Amniotic stem cell (primary cell): Measurements from ENCODE around the gene SAPCD2.

Experiments used
- DNase-seq: peaks from one replicate; lab custom pipeline; 2025; lab: John Stamatoyannopoulos, UW

SAPCD2 gene

DNA sequence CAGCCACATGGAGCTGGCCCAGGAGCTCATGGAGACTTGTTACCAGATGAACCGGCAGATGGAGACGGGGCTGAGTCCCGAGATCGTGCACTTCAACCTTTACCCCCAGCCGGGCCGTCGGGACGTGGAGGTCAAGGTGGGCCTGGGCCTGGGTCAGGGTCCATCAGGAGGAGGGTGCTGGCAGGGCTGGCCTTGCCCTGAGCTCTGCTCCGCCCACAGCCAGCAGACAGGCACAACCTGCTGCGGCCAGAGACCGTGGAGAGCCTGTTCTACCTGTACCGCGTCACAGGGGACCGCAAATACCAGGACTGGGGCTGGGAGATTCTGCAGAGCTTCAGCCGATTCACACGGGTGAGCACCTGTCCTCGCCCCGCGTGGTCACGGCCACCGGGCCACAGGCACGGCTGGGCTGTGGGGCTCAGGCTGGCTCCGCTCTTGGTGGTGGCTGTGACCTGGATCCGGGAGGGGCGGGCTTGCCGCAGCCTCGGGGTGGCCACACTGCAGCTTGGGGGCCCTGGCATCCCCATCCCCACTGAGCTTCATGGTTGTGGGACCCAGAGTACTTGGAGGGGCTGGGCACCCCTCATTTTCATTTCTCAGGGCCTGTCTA lies 37.1 kb upstream of the SAPCD2 start:
- no peak for DNase-seq

DNA sequence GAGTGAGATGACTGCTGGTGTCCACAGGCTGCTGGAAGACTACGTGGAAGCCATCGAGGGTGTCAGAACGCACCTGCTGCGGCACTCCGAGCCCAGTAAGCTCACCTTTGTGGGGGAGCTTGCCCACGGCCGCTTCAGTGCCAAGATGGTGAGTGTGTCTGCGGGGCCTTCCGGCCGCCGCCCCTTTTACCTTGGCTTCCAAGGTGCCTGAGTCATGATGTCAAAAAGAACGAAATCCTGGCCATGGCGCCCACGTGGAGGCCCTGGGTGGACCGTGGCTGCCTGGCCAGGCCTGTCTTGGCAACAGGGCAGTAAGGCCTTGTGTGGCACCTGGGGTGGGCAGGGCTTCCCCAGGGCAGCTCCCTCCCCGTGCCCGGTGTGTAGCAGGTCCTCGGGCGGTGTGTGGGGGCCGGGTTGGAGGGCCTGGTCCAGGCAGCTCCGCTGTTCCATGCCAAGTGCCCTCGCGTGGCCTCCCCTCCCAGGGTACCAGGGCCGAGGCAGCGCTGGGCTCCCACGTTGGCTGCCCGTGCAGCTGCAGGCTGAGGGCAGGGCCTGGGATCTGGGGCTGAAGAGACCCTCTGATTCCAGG lies 36.4 kb upstream of the SAPCD2 start:
- no peak for DNase-seq

DNA sequence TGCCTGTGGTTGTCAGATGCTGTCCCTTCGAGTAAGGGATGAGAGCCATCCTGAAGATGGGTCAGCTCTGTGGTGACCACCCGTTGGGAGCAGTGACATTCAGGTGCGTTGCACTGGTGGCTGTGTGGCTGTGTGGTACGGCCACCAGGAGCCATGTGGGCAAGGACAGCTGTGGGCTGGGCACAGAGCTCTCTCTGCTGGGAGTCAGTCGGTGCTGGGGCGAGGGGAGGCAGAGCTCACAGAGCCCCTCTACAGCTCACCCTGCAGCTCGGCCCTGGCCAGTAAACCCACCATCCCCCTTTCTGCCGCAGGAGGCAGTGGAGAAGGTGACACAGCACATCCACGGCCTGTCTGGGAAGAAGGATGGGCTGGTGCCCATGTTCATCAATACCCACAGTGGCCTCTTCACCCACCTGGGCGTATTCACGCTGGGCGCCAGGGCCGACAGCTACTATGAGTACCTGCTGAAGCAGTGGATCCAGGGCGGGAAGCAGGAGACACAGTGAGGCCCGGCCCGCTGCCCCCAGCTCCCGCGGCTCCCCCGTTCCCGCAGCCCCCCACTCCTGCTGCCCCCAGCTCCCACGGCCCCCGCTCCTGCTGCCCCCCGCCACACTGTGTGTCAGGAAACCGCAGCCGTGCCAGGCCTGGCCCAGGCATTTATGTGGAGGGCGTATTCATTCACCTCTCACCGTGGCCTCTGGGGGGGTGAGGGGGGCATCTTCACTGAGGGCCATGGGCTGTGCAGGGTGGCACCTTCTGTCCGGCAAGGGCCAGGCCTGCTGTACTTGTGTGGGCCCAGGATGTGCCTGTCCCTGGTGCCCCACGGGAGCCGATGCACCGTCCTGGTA lies 35.7 kb upstream of the SAPCD2 start:
- no peak for DNase-seq

DNA sequence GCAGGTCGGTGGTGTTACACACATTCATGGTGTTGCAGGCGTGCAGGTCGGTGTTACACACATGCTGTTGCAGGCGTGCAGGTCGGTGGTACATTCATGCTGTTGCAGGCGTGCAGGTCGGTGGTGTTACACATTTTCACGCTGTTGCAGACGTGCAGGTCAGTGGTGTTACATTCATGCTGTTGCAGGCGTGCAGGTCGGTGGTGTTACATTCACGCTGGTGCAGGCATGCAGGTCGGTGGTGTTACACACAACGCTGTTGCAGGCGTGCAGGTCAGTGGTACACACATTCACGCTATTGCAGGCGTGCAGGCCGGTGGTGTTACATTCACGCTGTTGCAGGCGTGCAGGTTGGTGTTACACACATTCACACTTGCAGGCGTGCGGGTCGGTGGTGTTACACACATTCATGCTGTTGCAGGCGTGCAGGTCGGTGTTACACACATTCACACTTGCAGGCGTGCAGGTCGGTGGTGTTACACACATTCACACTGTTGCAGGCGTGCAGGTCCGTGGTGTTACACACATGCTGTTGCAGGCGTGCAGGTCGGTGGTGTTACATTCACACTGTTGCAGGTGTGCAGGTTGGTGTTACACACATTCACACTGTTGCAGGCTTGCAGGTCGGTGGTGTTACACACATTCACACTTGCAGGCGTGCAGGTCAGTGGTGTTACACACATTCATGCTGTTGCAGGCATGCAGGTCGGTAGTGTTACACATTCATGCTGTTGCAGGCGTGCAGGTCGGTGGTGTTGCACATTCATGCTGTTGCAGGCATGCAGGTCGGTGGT lies 33.0 kb upstream of the SAPCD2 start:
- no peak for DNase-seq

- no peak for DNase-seq
Observed at GRCh38 chr9:137099231-137099630, 28.9 kb upstream of the SAPCD2 start.

- no peak for DNase-seq
Observed at GRCh38 chr9:137097761-137098462, 27.6 kb upstream of the SAPCD2 start.

DNA sequence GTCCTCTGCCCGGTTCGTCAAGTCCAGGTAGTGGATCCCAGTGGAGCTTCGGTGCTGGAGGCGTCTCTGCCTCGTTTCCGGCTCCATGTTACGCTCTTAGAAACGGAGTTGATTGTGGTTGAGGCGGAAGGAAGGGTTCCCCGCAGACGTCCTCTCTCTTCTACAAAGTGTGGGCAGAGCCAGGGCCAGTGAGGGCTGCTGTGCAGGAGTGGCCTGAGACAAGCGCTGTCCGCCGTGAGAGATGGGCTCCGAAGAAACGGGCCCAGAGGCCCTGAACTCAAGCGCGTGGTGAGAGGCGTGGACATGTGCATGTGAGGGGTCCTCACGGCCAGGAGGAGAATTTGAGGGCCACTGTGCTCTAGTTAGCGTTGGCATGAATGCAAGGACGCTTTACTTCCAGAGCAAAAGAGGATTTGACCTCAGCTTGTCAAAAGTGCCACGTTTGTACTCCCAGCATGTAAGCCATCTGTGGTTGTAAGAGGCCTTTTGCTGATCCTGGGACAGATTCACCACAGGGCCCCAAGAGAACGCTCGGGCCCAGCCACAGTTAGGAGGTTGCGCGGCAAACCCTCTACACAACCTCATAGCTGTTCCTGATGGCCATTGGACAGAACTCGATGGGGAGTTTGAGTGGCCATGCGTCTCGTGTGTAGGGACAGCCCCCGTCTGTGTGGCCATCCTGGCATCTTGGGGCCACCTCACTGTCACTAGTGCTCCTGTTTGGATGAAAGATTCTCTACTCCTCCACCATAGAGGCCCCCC lies 26.6 kb upstream of the SAPCD2 start:
- DNase-seq = no peak

DNA sequence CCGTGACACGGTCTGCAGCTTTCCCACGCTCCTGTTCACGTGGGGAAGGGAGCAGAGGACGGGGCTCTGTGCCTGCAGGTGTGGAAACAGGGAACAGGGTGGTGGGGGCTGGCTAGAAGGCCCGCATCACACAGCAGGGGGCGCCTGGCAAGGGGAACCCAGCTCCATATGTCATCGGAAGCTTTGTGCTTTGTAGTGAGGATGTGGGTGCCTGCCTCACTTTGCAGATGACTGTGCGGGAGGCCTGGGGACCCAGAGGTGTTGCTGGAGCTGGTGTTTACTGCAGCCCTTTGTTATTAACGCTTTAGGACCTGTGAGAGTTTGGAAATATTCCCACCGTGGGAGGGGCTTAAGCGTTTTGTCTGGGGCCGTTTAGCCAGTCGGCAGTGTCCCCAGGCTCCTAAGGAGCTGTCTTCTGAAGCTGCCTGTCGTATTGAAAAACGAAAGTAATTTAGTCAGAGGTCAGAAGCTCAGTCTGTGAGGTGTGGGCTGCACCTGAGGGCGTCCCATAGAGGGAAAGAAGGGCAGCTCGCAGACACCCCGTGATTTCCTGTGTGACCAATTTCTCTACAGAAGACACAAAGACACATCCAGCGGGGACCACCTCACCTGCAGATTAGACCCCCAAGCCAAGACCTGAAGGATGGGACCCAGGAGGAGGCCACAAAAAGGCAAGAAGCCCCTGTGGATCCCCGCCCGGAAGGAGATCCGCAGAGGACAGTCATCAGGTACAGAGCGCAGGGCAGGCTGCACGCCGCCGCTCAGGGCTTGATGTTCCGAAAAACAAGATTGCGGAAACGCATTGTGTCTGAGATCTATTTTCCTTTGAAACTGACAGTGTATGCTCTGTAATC lies 25.5 kb upstream of the SAPCD2 start:
- no peak for DNase-seq

- no peak for DNase-seq
Observed at GRCh38 chr9:137089232-137089947, 19.0 kb upstream of the SAPCD2 start.

GRCh38 chr9:137088121-137088520 lies 17.8 kb upstream of the SAPCD2 start:
- no peak for DNase-seq

GRCh38 chr9:137087409-137087925 lies 17.1 kb upstream of the SAPCD2 start:
- no peak for DNase-seq

DNA sequence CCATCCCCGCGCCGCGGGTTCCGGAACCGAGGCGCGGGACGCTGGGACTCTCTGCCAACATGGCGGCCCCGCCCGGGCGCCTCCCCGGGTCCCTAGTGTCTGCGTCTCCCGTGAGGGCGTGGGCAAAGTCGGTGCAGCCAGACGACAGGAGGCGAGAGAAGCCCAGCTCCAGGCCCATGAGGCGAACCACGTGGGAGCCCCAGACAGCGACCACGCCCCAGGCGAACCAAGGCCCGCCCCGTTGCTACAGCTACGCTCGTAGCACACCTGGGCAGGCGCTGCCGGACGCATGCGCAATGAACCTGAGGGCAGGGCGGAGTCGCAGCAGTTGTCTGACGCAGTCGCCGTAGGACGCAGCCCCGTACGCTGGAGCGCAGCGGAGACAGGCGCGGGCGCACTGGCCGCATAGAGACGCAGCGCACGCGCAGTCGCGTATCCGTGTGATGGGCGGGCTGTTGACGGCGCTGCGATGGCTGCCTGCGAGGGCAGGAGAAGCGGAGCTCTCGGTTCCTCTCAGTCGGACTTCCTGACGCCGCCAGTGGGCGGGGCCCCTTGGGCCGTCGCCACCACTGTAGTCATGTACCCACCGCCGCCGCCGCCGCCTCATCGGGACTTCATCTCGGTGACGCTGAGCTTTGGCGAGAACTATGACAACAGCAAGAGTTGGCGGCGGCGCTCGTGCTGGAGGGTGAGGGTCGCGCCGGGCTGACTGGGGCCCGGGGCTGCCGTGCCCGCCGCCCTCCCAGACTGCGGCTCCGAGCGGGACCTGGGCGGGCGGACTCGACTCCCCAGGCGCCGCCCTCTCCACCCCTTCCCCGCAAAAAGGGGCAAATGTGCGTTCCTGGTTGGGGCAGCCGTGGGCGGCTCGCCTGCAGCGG lies 16.4 kb upstream of the SAPCD2 start, which contains the start of gene MAN1B1:
MAN1B1 (plus strand) TSS at position 455 of the 878 bp plus-strand sequence; CDS start at position 470, 15 bp downstream.
- peak; percentile 96 for DNase-seq

DNA sequence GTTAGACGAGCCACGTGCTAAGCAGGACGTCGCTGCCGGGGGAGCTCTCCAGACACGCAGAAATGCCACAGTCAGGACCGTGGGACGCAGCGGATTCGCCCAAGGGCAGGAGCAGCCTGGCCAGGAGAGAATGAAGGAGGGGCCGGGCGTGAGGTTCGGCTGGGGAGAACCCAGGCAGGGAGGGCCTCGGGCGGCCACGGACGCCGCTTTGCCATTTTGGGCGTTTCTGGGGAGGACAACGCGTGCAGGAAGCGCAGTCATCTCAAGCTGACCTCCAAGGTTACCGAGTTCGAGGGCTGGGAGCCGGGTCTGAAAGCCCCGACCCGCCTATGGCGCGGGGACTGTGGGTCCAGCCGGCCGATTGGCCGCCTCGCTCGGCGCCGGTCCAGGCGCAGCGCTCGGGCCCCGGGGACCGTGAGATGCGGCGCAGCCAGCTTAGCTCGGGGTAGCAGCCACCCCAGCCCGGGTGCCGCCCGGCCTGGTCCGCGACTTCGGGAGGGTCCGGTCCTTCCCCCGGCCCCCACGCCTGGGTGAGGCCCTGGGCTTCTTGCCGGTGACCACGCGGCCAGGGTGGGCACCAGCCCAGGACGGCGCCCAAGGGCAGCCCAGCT lies 15.7 kb upstream of the SAPCD2 start:
- no peak for DNase-seq

DNA sequence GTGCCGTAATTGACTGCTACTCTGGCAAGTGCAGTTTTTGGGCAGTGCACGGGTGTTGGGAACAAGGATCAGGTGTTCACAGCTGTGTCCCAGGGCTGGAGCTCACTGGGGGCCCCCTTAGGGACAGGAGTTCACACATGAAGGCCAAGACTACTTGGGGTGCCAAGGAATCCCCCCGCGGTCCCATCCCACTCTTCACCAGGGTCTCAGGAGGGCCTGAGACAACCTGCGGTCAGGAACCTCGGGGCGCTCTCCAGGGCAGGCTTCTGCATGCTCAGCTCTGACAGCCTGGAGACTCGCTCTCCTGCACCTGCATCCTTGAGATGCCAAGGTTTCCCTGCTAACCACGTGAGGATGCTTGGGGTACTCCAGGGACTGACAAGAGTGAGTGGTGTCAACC lies 14.2 kb upstream of the SAPCD2 start:
- no peak for DNase-seq

GRCh38 chr9:137083394-137084004 lies 13.1 kb upstream of the SAPCD2 start:
- peak; percentile 90 for DNase-seq

GRCh38 chr9:137082925-137083290 lies 12.6 kb upstream of the SAPCD2 start:
- DNase-seq = no peak

DNA sequence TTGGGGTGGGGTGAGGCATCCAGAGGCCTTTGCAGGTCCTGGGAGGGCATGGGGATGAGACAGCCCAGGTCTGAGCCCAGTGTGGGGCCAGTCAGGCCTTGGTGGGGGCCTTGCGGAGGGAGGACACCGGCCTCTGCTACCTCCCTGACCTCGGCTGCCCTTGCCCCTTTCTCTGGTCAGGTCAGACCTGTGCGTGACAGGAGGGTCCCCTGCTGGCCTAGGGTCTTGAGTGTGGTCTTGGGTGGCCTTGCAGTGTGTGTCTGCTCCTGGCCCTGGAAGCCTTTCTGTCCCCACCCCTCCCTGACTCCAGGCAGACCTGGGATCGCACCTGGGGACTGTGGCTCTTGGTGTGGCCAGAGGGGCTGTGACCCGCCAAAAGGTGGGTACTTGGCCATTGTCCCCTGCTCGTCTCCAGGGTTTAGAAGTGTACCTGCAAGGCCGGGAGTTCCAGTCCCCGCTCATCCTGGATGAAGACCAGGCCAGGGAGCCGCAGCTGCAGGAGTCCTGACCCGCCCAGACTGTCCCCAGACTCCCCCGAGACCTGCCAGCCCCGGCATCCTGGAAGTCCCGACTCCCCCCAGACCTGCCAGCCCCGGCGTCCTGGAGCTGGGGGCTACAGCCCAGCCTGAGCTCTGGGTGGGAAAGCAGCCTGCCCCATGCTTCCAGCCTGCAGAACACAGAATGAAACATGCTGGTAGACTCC lies 12.0 kb upstream of the SAPCD2 start:
- no peak for DNase-seq
